GM12873 (cell line): ENCODE data around the gene SUMO3.

ENCODE experiments used
- CTCF ChIP-seq: IDR thresholded peaks from 2 replicates; pipeline ENCODE4 v1.5.1; 2012; ENCODE audit warnings: low read depth, mild to moderate bottlenecking, moderate library complexity, low read length, control low read depth; ENCODE audit not compliant: insufficient read depth; ENCODE audit errors: missing control alignments

The SUMO3 gene

GRCh38 chr21:44805859-44806258 is 12.0 kb downstream of the SUMO3 start:
- no peak for TF ChIP-seq CTCF

GRCh38 chr21:44805226-44805625 is 12.6 kb downstream of the SUMO3 start:
- no peak for TF ChIP-seq CTCF

- TF ChIP-seq CTCF = no peak
These were observed 13.1 kb downstream of the SUMO3 start for GRCh38 chr21:44804762-44805161.

GRCh38 chr21:44803651-44804050 is 14.2 kb downstream of the SUMO3 start:
- no peak for TF ChIP-seq CTCF

GRCh38 chr21:44802396-44803153 is 15.3 kb downstream of the SUMO3 start:
- no peak for TF ChIP-seq CTCF

GRCh38 chr21:44801468-44802395 is 16.1 kb downstream of the SUMO3 start, which contains the start of gene UBE2G2:
Gene UBE2G2 (minus strand): TSS chr21:44801820. CDS start chr21:44801748, 72 bp downstream.
- TF ChIP-seq CTCF = no peak

- peak; percentile 65 for TF ChIP-seq CTCF
These were observed 16.8 kb downstream of the SUMO3 start for GRCh38 chr21:44800971-44801467.
